ENCODE measurements around the gene TUT7. TPM values are rescaled to one million over a fixed set of nuclear protein-coding genes. Genes with fewer than 3 reads are reported as not detected.

TUT7 gene
- total RNA-seq, 1 donor from 2014 or later = 26.6 TPM

DNA sequence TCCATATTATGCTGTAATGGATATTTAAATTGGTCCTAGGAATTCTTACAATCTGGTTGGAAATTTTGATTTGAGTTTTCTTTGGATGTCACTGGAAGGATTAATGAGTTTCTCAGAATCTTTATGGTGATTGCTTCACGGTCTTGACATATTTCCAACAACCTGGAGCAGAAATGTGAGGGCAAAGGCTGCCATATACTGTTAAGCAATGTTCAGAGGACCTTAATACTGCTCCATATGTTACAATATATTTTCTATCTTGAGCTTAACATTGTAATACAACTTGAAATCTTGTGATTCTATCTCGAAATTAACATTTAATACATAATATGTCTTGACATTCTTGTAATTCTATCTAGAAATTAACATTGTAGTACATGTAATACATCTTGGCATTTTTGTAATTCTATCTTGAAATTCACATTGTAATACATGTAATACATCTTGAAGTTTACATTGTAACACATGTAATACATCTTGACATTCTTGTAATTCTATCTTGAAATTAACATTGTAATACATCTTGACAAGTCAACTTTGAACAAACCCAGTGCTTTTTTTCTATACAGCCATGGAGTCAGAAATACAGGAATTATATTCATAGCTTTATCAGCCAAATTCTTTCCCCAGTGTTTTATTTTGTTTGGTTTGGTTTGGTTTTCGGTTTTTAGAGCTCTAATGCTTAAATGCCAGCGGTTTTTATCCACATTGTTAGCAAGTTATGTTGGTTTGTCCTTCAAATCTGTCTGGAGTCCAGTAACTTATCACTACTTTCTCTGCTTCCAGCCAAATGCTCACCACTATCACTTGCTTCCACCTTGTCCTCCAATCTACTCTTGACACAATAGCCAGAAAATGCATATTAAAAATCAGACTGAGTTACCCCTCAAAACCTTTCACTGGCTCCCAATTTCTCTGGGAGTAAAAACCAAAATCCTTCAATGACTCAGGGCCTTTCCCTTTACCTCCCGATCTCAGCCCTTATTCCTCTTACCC lies 3.0 kb upstream of the TUT7 start:
- Mint-ChIP-seq H3K27ac (no peak overlapping the region), H3K4me3 (no peak overlapping the region), H3K4me1 (peaks cover 20% of the 10 kb centered on the region), H3K9me3 (no peaks in the 10 kb centered on the region), H3K27me3 (ENCODE audit: low read depth) (peaks cover 3% of the 10 kb centered on the region), H3K36me3 (no peaks in the 10 kb centered on the region)
- no peak for DNase-seq (ENCODE audit: low spot score in 2 of 2, unreplicated experiment in 2 of 2)
- TF ChIP-seq, protein P1, sequence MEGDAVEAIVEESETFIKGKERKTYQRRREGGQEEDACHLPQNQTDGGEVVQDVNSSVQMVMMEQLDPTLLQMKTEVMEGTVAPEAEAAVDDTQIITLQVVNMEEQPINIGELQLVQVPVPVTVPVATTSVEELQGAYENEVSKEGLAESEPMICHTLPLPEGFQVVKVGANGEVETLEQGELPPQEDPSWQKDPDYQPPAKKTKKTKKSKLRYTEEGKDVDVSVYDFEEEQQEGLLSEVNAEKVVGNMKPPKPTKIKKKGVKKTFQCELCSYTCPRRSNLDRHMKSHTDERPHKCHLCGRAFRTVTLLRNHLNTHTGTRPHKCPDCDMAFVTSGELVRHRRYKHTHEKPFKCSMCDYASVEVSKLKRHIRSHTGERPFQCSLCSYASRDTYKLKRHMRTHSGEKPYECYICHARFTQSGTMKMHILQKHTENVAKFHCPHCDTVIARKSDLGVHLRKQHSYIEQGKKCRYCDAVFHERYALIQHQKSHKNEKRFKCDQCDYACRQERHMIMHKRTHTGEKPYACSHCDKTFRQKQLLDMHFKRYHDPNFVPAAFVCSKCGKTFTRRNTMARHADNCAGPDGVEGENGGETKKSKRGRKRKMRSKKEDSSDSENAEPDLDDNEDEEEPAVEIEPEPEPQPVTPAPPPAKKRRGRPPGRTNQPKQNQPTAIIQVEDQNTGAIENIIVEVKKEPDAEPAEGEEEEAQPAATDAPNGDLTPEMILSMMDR (IDR thresholded peaks at IDR 0.05; ENCODE audit: unreplicated experiment) = no peak

DNA sequence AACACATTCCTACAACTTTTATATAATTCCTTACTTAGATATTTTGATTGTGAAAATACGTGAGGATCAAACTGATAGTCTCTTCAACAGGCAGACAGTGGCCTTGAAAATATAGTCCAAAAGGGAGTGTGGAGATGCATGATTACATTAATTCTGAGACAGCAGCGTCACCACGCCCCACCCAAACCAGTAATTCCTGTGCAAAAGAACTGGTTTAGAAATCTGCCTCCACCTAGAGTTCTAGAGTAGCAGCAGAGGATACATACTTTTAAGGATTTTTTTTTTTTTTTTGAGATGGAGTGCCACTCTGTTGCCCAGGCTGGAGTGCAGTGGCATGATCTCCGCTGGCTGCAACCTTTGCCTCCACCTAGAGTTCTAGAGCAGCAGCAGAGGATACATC lies 1.6 kb upstream of the TUT7 start:
- peaks cover 2% of the 10 kb centered on the region for H3K27me3 Mint-ChIP-seq (ENCODE audit: low read depth)
- H3K4me3 Mint-ChIP-seq = no peak overlapping the region
- no peak for DNase-seq (ENCODE audit: low spot score in 2 of 2, unreplicated experiment in 2 of 2)
- H3K4me1 Mint-ChIP-seq = peaks cover 27% of the 10 kb centered on the region
- H3K27ac Mint-ChIP-seq = no peak overlapping the region
- TF ChIP-seq, protein P1 (IDR thresholded peaks at IDR 0.05; ENCODE audit: unreplicated experiment) = no peak
- H3K36me3 Mint-ChIP-seq = peaks cover 2% of the 10 kb centered on the region
- H3K9me3 Mint-ChIP-seq = no peaks in the 10 kb centered on the region

DNA sequence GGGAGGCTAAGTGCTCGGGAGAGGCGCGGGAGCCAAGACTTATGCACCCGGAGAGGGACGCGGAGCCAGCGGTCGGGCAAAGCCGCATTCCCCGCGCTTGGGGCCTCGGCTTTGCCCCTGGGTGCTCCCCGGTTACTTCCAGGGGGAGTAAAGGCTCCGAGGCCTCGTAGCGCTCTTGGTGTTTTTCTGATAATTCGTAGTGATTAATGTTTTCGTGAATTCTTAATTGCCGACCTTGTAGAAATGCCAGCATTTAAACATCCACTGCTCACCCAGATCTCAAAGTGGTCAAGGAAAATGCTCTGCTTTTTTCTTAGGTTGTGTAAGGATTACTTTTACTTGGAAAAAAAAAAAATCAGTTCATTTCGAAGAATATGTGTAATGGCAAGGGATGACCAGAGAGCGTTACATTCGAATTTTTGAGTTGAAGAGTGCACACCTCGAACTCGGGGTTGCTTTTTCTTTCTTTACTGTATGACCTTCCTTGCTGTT lies 654 bp upstream of the TUT7 start:
- Mint-ChIP-seq H3K36me3 (peaks cover 2% of the 10 kb centered on the region), H3K27ac (peak overlapping the region; percentile 97), H3K27me3 (ENCODE audit: low read depth) (no peaks in the 10 kb centered on the region), H3K9me3 (no peaks in the 10 kb centered on the region), H3K4me3 (peak overlapping the region; percentile 97), H3K4me1 (peaks cover 29% of the 10 kb centered on the region)
- TF ChIP-seq, protein P1 (IDR thresholded peaks at IDR 0.05; ENCODE audit: unreplicated experiment) = no peak
- no peak for DNase-seq (ENCODE audit: low spot score in 2 of 2, unreplicated experiment in 2 of 2)

DNA sequence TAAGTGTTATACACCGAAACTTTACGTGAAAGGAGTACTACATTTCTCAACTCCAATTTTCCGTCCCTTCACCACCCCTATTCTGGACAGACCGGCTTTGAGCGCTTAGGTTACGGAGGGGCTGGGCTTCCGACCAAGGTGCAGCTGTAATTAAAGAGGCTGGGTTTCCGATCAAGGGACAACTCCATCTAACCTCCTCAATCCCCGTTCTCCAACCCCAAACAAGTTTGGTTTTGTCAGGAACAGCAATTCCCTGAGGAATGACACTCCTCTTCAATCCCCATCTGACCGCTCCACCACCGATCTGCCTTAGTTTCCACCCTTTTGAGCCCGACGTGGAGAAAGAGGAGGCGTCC lies 577 bp downstream of the TUT7 start:
- H3K36me3 Mint-ChIP-seq = peaks cover 7% of the 10 kb centered on the region
- H3K27me3 Mint-ChIP-seq (ENCODE audit: low read depth) = no peaks in the 10 kb centered on the region
- peaks cover 31% of the 10 kb centered on the region for H3K4me1 Mint-ChIP-seq
- TF ChIP-seq, protein P1 (IDR thresholded peaks at IDR 0.05; ENCODE audit: unreplicated experiment) = no peak
- peak overlapping the region; percentile 97 for H3K4me3 Mint-ChIP-seq
- H3K27ac Mint-ChIP-seq = peak overlapping the region; percentile 97
- no peak for DNase-seq (ENCODE audit: low spot score in 2 of 2, unreplicated experiment in 2 of 2)
- no peaks in the 10 kb centered on the region for H3K9me3 Mint-ChIP-seq

DNA sequence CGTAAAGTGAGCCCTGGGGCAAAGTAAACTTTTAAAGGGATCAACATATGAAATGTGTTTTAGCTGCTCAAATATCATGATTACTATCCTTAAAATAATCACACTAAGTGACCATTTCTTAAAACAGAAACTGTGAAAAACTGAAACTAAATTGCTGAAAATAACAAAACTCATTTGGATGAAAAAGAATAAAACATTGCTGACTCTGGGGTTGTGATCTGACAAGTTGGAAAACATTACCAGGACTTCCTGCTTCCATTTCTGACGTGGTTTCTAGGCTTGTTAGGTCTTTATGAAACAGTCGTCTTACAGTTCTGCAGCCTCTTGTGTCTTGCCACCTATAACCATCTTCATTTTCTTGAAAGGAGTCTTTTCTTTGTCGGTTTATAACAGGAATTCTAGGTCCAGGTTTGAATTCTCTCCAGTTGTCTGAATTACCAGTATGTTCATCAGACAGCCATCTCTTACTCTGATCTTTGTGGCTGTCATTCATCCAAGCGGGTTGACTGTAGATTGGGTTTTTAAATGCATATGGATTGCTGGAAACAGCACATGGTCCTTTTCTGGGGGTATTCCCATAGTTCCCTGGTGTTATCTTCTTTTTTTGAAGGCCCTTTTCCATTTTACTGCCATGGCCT lies 1.7 kb downstream of the TUT7 start:
- H3K27me3 Mint-ChIP-seq (ENCODE audit: low read depth) = no peaks in the 10 kb centered on the region
- H3K9me3 Mint-ChIP-seq = no peaks in the 10 kb centered on the region
- peaks cover 34% of the 10 kb centered on the region for H3K4me1 Mint-ChIP-seq
- no peak for DNase-seq (ENCODE audit: low spot score in 2 of 2, unreplicated experiment in 2 of 2)
- H3K36me3 Mint-ChIP-seq = peaks cover 12% of the 10 kb centered on the region
- peak overlapping the region; percentile 25 for H3K27ac Mint-ChIP-seq
- TF ChIP-seq, protein P1 (IDR thresholded peaks at IDR 0.05; ENCODE audit: unreplicated experiment) = no peak
- peak overlapping the region; percentile 97 for H3K4me3 Mint-ChIP-seq
